PC-3 (cell line): ENCODE measurements around the gene SLC25A19.

Experiments
- CTCF ChIP-seq: fragments of 300-600 bp; sonication (generic); conservative IDR thresholded peaks from 2 replicates; pipeline ENCODE4 v1.5.1; 2017; ENCODE audit warnings: antibody characterized with exemption, low read depth, mild to moderate bottlenecking, low read length
- EZH2 ChIP-seq: fragments of 300-600 bp; sonication (generic); IDR thresholded peaks from one replicate; pipeline ENCODE4 v1.6.1; 2017; ENCODE audit warnings: antibody characterized with exemption, mild to moderate bottlenecking, low read length; ENCODE audit not compliant: unreplicated experiment

- no peak for TF ChIP-seq CTCF
- no peak for TF ChIP-seq EZH2
Observed at GRCh38 chr17:75241502-75241901, 47.7 kb downstream of the SLC25A19 start.
